ENCODE measurements around the gene MVD. TPM values are rescaled to one million over a fixed set of nuclear protein-coding genes. Genes with fewer than 3 reads are reported as not detected.

Gene MVD
- total RNA-seq, 4 donors from 2014 or later: 27.0 to 32.4 (median 29.3) TPM

DNA sequence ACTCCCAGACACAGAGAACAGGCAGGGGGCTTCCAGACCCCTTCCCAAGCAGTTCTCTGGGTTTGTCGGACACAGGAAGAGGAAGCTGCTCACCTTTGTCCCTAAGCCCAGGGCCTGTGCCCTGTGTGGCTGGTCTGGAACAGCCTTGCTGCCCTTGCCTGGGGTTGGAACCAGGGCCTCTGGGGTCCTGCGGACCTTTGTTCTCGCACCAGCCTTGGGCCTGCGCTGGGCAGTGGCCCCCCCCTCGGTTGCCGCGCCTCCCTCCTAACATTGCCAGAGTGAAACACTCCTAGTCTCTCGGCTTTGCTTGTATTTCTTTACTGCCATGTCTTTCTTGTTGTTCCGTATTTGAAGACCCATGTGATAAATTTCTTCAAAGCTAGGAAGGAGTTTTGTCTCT is 33.1 kb downstream of the MVD start:
- Histone ChIP-seq H3K36me3 (peaks cover 73 to 89% (median 78%) of the 10 kb centered on the region in 4 donors), H3K27me3 (peaks cover 0 to 18% (median 0%) of the 10 kb centered on the region in 4 donors), H3K9me3 (no peaks in the 10 kb centered on the region), H3K27ac (replicated peaks in 1 of 4) (no peak overlapping the region), H3K4me1 (peaks cover 13 to 20% (median 16%) of the 10 kb centered on the region in 4 donors), H3K4me3 (no peak overlapping the region)
- TF ChIP-seq EP300 (IDR thresholded peaks at IDR 0.05) (no peak), CTCF (IDR thresholded peaks at IDR 0.05) (no peak), POLR2A (IDR thresholded peaks at IDR 0.05; ENCODE audit: low read depth) (no peak), POLR2AphosphoS5 (IDR thresholded peaks at IDR 0.05) (no peak)
- DNase-seq (ENCODE audit: extremely low spot score): no peak
- intact Hi-C loops (cut with DNase I): no loop called here
- WGBS: 88% methylated on average over 8 of the region's 9 CpGs

- no peaks in the 10 kb centered on the region for H3K9me3 ChIP-seq
- TF ChIP-seq POLR2A (IDR thresholded peaks at IDR 0.05; ENCODE audit: low read depth) (no peak), CTCF (IDR thresholded peaks at IDR 0.05) (peak in 1 of 3 experiments; percentile 14), POLR2AphosphoS5 (IDR thresholded peaks at IDR 0.05) (no peak), EP300 (IDR thresholded peaks at IDR 0.05) (no peak)
- WGBS: 44% methylated on average over 5 of the region's 12 CpGs
- no peak for DNase-seq (ENCODE audit: extremely low spot score)
- H3K27ac ChIP-seq (replicated peaks in 1 of 4): no peak overlapping the region
- H3K36me3 ChIP-seq: peaks cover 86 to 100% (median 90%) of the 10 kb centered on the region in 4 donors
- intact Hi-C loops (cut with DNase I): no loop called here
- H3K27me3 ChIP-seq: peaks cover 0 to 5% (median 0%) of the 10 kb centered on the region in 4 donors
- no peak overlapping the region for H3K4me3 ChIP-seq
- H3K4me1 ChIP-seq: peaks cover 0 to 9% (median 3%) of the 10 kb centered on the region in 4 donors
Observed at GRCh38 chr16:88628512-88628974, 34.3 kb downstream of the MVD start.

- TF ChIP-seq POLR2A (IDR thresholded peaks at IDR 0.05; ENCODE audit: low read depth): no peak
- no peak for TF ChIP-seq POLR2AphosphoS5 (IDR thresholded peaks at IDR 0.05)
- TF ChIP-seq CTCF (IDR thresholded peaks at IDR 0.05): no peak
- no peak for TF ChIP-seq EP300 (IDR thresholded peaks at IDR 0.05)
- no peaks in the 10 kb centered on the region for H3K27me3 ChIP-seq
- H3K4me3 ChIP-seq: no peak overlapping the region
- peaks cover 0 to 9% (median 0%) of the 10 kb centered on the region in 4 donors for H3K4me1 ChIP-seq
- H3K9me3 ChIP-seq: no peaks in the 10 kb centered on the region
- no peak for DNase-seq (ENCODE audit: extremely low spot score)
- intact Hi-C loops (cut with DNase I): no loop called here
- no peak overlapping the region for H3K27ac ChIP-seq (replicated peaks in 1 of 4)
- WGBS: 98% methylated on average over 20 of the region's 27 CpGs
- peaks cover 93 to 100% (median 97%) of the 10 kb centered on the region in 4 donors for H3K36me3 ChIP-seq
Observed at GRCh38 chr16:88627531-88628411, 35.1 kb downstream of the MVD start.

- Histone ChIP-seq H3K4me1 (peaks cover 0 to 9% (median 0%) of the 10 kb centered on the region in 4 donors), H3K36me3 (peaks cover 92 to 100% (median 97%) of the 10 kb centered on the region in 4 donors), H3K27ac (replicated peaks in 1 of 4) (no peak overlapping the region), H3K27me3 (no peaks in the 10 kb centered on the region), H3K4me3 (no peak overlapping the region), H3K9me3 (no peaks in the 10 kb centered on the region)
- intact Hi-C loops (cut with DNase I): no loop called here
- DNase-seq (ENCODE audit: extremely low spot score): no peak
- 95% methylated on average over 9 of the region's 9 CpGs for WGBS
- TF ChIP-seq EP300 (IDR thresholded peaks at IDR 0.05) (no peak), POLR2AphosphoS5 (IDR thresholded peaks at IDR 0.05) (no peak), POLR2A (IDR thresholded peaks at IDR 0.05; ENCODE audit: low read depth) (no peak), CTCF (IDR thresholded peaks at IDR 0.05) (no peak)
Observed at GRCh38 chr16:88626646-88627045, 36.2 kb downstream of the MVD start.
